ENCODE data around the gene TEX13B. TPM values are rescaled to one million over a fixed set of nuclear protein-coding genes. Genes with fewer than 3 reads are reported as not detected.
"Not testable (repeated sequence)": the region's sequence is repeated elsewhere in the genome, so short reads cannot be mapped to it uniquely, and the experiment has no call there.

The TEX13B gene
- total and polyA plus RNA-seq, 9 donors, result not detected

- 38% methylated on average over 5 of the region's 11 CpGs for WGBS (ENCODE audit: insufficient coverage)
Observed at GRCh38 chrX:108001218-108001814, 19.1 kb upstream of the TEX13B start.

GRCh38 chrX:108000751-108001150 is 18.6 kb upstream of the TEX13B start:
- Histone ChIP-seq H3K27me3 (ENCODE audit: control insufficient read depth, insufficient read depth, low read length) (peaks cover 19% of the 10 kb centered on the region), H3K27ac (ENCODE audit: low read length) (no peak overlapping the region), H3K36me3 (ENCODE audit: control insufficient read depth, insufficient read depth, low read length) (no peaks in the 10 kb centered on the region), H3K4me3 (ENCODE audit: low read length) (no peak overlapping the region), H3K9me3 (replicated peaks; ENCODE audit: control insufficient read depth, low read depth, low read length) (no peaks in the 10 kb centered on the region), H3K4me1 (ENCODE audit: control insufficient read depth, insufficient read depth, low read length) (no peaks in the 10 kb centered on the region)
- no CpG with 5 or more reads among the region's 2 CpGs for WGBS (ENCODE audit: insufficient coverage)
- DNase-seq, result no peak

More at GRCh38 chrX:108001218-108001814, 19.1 kb upstream of the TEX13B start:
- Histone ChIP-seq H3K9me3 (replicated peaks; ENCODE audit: control insufficient read depth, low read depth, low read length) (no peaks in the 10 kb centered on the region), H3K4me3 (ENCODE audit: low read length) (no peak overlapping the region), H3K27me3 (ENCODE audit: control insufficient read depth, insufficient read depth, low read length) (peaks cover 19% of the 10 kb centered on the region), H3K36me3 (ENCODE audit: control insufficient read depth, insufficient read depth, low read length) (no peaks in the 10 kb centered on the region), H3K4me1 (ENCODE audit: control insufficient read depth, insufficient read depth, low read length) (no peaks in the 10 kb centered on the region), H3K27ac (ENCODE audit: low read length) (no peak overlapping the region)
- DNase-seq, result peak; percentile 7

GRCh38 chrX:107996124-107996523 is 14.0 kb upstream of the TEX13B start:
- no peak for DNase-seq
- WGBS (ENCODE audit: insufficient coverage), result 50% methylated on average over 1 of the region's 6 CpGs
- H3K36me3 ChIP-seq (ENCODE audit: control insufficient read depth, insufficient read depth, low read length), result no peaks in the 10 kb centered on the region

GRCh38 chrX:107985033-107985432 is 2.9 kb upstream of the TEX13B start:
- no peaks in the 10 kb centered on the region for H3K4me1 ChIP-seq (ENCODE audit: control insufficient read depth, insufficient read depth, low read length)
- peaks cover 11% of the 10 kb centered on the region for H3K27me3 ChIP-seq (ENCODE audit: control insufficient read depth, insufficient read depth, low read length)
- no peak overlapping the region for H3K27ac ChIP-seq (ENCODE audit: low read length)
- no CpG with 5 or more reads among the region's 2 CpGs for WGBS (ENCODE audit: insufficient coverage)
- DNase-seq, result peak; percentile 1
- H3K36me3 ChIP-seq (ENCODE audit: control insufficient read depth, insufficient read depth, low read length), result no peaks in the 10 kb centered on the region
- no peaks in the 10 kb centered on the region for H3K9me3 ChIP-seq (replicated peaks; ENCODE audit: control insufficient read depth, low read depth, low read length)
- no peak overlapping the region for H3K4me3 ChIP-seq (ENCODE audit: low read length)

More at GRCh38 chrX:107996124-107996523, 14.0 kb upstream of the TEX13B start:
- Histone ChIP-seq H3K4me3 (ENCODE audit: low read length) (no peak overlapping the region), H3K27me3 (ENCODE audit: control insufficient read depth, insufficient read depth, low read length) (peaks cover 14% of the 10 kb centered on the region), H3K9me3 (replicated peaks; ENCODE audit: control insufficient read depth, low read depth, low read length) (no peaks in the 10 kb centered on the region), H3K27ac (ENCODE audit: low read length) (no peak overlapping the region), H3K4me1 (ENCODE audit: control insufficient read depth, insufficient read depth, low read length) (no peaks in the 10 kb centered on the region)

GRCh38 chrX:107979534-107979933 is 2.6 kb downstream of the TEX13B start:
- no peak overlapping the region for H3K4me3 ChIP-seq (ENCODE audit: low read length)
- no peaks in the 10 kb centered on the region for H3K9me3 ChIP-seq (replicated peaks; ENCODE audit: control insufficient read depth, low read depth, low read length)
- H3K4me1 ChIP-seq (ENCODE audit: control insufficient read depth, insufficient read depth, low read length), result no peaks in the 10 kb centered on the region
- peaks cover 24% of the 10 kb centered on the region for H3K27me3 ChIP-seq (ENCODE audit: control insufficient read depth, insufficient read depth, low read length)
- DNase-seq, result no peak
- H3K27ac ChIP-seq (ENCODE audit: low read length), result no peak overlapping the region
- H3K36me3 ChIP-seq (ENCODE audit: control insufficient read depth, insufficient read depth, low read length), result no peaks in the 10 kb centered on the region

GRCh38 chrX:107978707-107979307 is 3.4 kb downstream of the TEX13B start:
- Histone ChIP-seq H3K9me3 (replicated peaks; ENCODE audit: control insufficient read depth, low read depth, low read length) (no peaks in the 10 kb centered on the region), H3K4me3 (ENCODE audit: low read length) (no peak overlapping the region), H3K36me3 (ENCODE audit: control insufficient read depth, insufficient read depth, low read length) (no peaks in the 10 kb centered on the region), H3K4me1 (ENCODE audit: control insufficient read depth, insufficient read depth, low read length) (no peaks in the 10 kb centered on the region), H3K27me3 (ENCODE audit: control insufficient read depth, insufficient read depth, low read length) (peaks cover 24% of the 10 kb centered on the region), H3K27ac (ENCODE audit: low read length) (no peak overlapping the region)
- 34% methylated on average over 2 of the region's 3 CpGs for WGBS (ENCODE audit: insufficient coverage)
- peak; percentile 14 for DNase-seq

GRCh38 chrX:107978071-107978470 is 4.1 kb downstream of the TEX13B start:
- 94% methylated on average over 3 of the region's 4 CpGs for WGBS (ENCODE audit: insufficient coverage)
- DNase-seq, result no peak
- peaks cover 24% of the 10 kb centered on the region for H3K27me3 ChIP-seq (ENCODE audit: control insufficient read depth, insufficient read depth, low read length)
- H3K36me3 ChIP-seq (ENCODE audit: control insufficient read depth, insufficient read depth, low read length), result no peaks in the 10 kb centered on the region
- no peaks in the 10 kb centered on the region for H3K4me1 ChIP-seq (ENCODE audit: control insufficient read depth, insufficient read depth, low read length)
- no peaks in the 10 kb centered on the region for H3K9me3 ChIP-seq (replicated peaks; ENCODE audit: control insufficient read depth, low read depth, low read length)
- H3K27ac ChIP-seq (ENCODE audit: low read length), result no peak overlapping the region
- H3K4me3 ChIP-seq (ENCODE audit: low read length), result no peak overlapping the region

- Histone ChIP-seq H3K36me3 (ENCODE audit: control insufficient read depth, insufficient read depth, low read length) (no peaks in the 10 kb centered on the region), H3K27me3 (ENCODE audit: control insufficient read depth, insufficient read depth, low read length) (peaks cover 3% of the 10 kb centered on the region), H3K9me3 (replicated peaks; ENCODE audit: control insufficient read depth, low read depth, low read length) (peaks cover 4% of the 10 kb centered on the region), H3K4me3 (ENCODE audit: low read length) (no peak overlapping the region), H3K27ac (ENCODE audit: low read length) (no peak overlapping the region), H3K4me1 (ENCODE audit: control insufficient read depth, insufficient read depth, low read length) (no peaks in the 10 kb centered on the region)
- no CpG with 5 or more reads among the region's 3 CpGs for WGBS (ENCODE audit: insufficient coverage)
- DNase-seq, result no peak
Observed at GRCh38 chrX:107971636-107972035, 10.5 kb downstream of the TEX13B start.

GRCh38 chrX:107970073-107970472 is 12.1 kb downstream of the TEX13B start:
- Histone ChIP-seq H3K27me3 (ENCODE audit: control insufficient read depth, insufficient read depth, low read length) (peaks cover 3% of the 10 kb centered on the region), H3K4me1 (ENCODE audit: control insufficient read depth, insufficient read depth, low read length) (no peaks in the 10 kb centered on the region), H3K27ac (ENCODE audit: low read length) (no peak overlapping the region), H3K4me3 (ENCODE audit: low read length) (no peak overlapping the region), H3K36me3 (ENCODE audit: control insufficient read depth, insufficient read depth, low read length) (no peaks in the 10 kb centered on the region), H3K9me3 (replicated peaks; ENCODE audit: control insufficient read depth, low read depth, low read length) (peaks cover 4% of the 10 kb centered on the region)
- WGBS (ENCODE audit: insufficient coverage), result no CpG with 5 or more reads among the region's 2 CpGs
- DNase-seq, result no peak

- peaks cover 4% of the 10 kb centered on the region for H3K9me3 ChIP-seq (replicated peaks; ENCODE audit: control insufficient read depth, low read depth, low read length)
- no peak for DNase-seq
- H3K27ac ChIP-seq (ENCODE audit: low read length), result no peak overlapping the region
- no peaks in the 10 kb centered on the region for H3K4me1 ChIP-seq (ENCODE audit: control insufficient read depth, insufficient read depth, low read length)
- no peaks in the 10 kb centered on the region for H3K36me3 ChIP-seq (ENCODE audit: control insufficient read depth, insufficient read depth, low read length)
- H3K27me3 ChIP-seq (ENCODE audit: control insufficient read depth, insufficient read depth, low read length), result peaks cover 3% of the 10 kb centered on the region
- 100% methylated on average over 1 of the region's 5 CpGs for WGBS (ENCODE audit: insufficient coverage)
- H3K4me3 ChIP-seq (ENCODE audit: low read length), result no peak overlapping the region
Observed at GRCh38 chrX:107968623-107969022, 13.5 kb downstream of the TEX13B start.

GRCh38 chrX:107955337-107955736 is 26.8 kb downstream of the TEX13B start:
- not testable (repeated sequence) for H3K9me3 ChIP-seq (replicated peaks; ENCODE audit: control insufficient read depth, low read depth, low read length)

More at GRCh38 chrX:107955337-107955736, 26.8 kb downstream of the TEX13B start:
- not testable (repeated sequence) for H3K4me3 ChIP-seq (ENCODE audit: low read length); DNase-seq; H3K27ac ChIP-seq (ENCODE audit: low read length); H3K4me1 ChIP-seq (ENCODE audit: control insufficient read depth, insufficient read depth, low read length); H3K36me3 ChIP-seq (ENCODE audit: control insufficient read depth, insufficient read depth, low read length)
- H3K27me3 ChIP-seq (ENCODE audit: control insufficient read depth, insufficient read depth, low read length), result peaks cover 15% of the 10 kb centered on the region

Measured in muscle of leg (tissue), 11 donors.